ENCODE results near the gene KCNMA1.
"Not testable (repeated sequence)": the region's sequence is repeated elsewhere in the genome, so short reads cannot be mapped to it uniquely, and the experiment has no call there.

The KCNMA1 gene

GRCh38 chr10:77637532-77638320 is at the start of gene KCNMA1:
Gene KCNMA1 (minus strand): TSS chr10:77637808.
- no peak for TF ChIP-seq CTCF (IDR thresholded peaks at IDR 0.05; ENCODE audit: insufficient read depth, low read depth, low read length, missing control alignments)
- peak within 1 kb of the TSS; percentile 37 for H3K4me3 ChIP-seq (ENCODE audit: low read depth, low read length)
- DNase-seq (ENCODE audit: low read depth) = peak; percentile 23

GRCh38 chr10:77686650-77687417 is 49.2 kb upstream of the KCNMA1 start:
- TF ChIP-seq CTCF (IDR thresholded peaks at IDR 0.05; ENCODE audit: insufficient read depth, low read depth, low read length, missing control alignments) = no peak
- no peak overlapping the region for H3K4me3 ChIP-seq (ENCODE audit: low read depth, low read length)
- DNase-seq (ENCODE audit: low read depth) = no peak

GRCh38 chr10:77686096-77686495 is 48.5 kb upstream of the KCNMA1 start:
- no peak overlapping the region for H3K4me3 ChIP-seq (ENCODE audit: low read depth, low read length)
- TF ChIP-seq CTCF (IDR thresholded peaks at IDR 0.05; ENCODE audit: insufficient read depth, low read depth, low read length, missing control alignments) = no peak
- no peak for DNase-seq (ENCODE audit: low read depth)

GRCh38 chr10:77685432-77685831 is 47.8 kb upstream of the KCNMA1 start:
- TF ChIP-seq CTCF (IDR thresholded peaks at IDR 0.05; ENCODE audit: insufficient read depth, low read depth, low read length, missing control alignments) = no peak
- H3K4me3 ChIP-seq (ENCODE audit: low read depth, low read length) = no peak overlapping the region
- DNase-seq (ENCODE audit: low read depth) = peak; percentile 35

GRCh38 chr10:77683088-77683432 is 45.5 kb upstream of the KCNMA1 start:
- peak; percentile 89 for DNase-seq (ENCODE audit: low read depth)
- not testable (repeated sequence) for H3K4me3 ChIP-seq (ENCODE audit: low read depth, low read length)

- DNase-seq (ENCODE audit: low read depth) = no peak
- no peak for TF ChIP-seq CTCF (IDR thresholded peaks at IDR 0.05; ENCODE audit: insufficient read depth, low read depth, low read length, missing control alignments)
- H3K4me3 ChIP-seq (ENCODE audit: low read depth, low read length) = no peak overlapping the region
Observed at GRCh38 chr10:77682393-77683087, 44.9 kb upstream of the KCNMA1 start.

- no peak overlapping the region for H3K4me3 ChIP-seq (ENCODE audit: low read depth, low read length)
- TF ChIP-seq CTCF (IDR thresholded peaks at IDR 0.05; ENCODE audit: insufficient read depth, low read depth, low read length, missing control alignments) = no peak
- no peak for DNase-seq (ENCODE audit: low read depth)
Observed at GRCh38 chr10:77681839-77682238, 44.2 kb upstream of the KCNMA1 start.

Data from GM12865 (cell line).